ENCODE results near the gene C2CD2.

C2CD2 gene

DNA sequence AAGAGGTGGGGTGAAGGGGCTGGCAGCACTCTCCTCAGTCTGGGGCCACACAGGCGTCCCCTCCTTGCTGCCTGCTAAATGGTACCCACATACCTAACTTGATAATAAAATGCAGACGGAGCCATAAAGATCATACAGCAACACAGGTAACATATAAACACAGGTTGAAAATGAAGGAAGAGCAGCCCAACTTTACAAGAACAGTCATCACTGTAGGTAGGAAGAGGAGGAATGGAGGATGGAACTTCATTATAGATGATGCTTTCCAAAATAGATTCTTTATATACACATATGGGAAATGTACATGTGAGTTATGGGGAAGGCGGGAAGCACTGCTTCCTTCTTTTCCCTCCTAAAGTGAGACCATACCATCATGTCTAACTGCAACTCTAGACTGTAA lies 13.4 kb downstream of the C2CD2 start:
- H3K27ac ChIP-seq, result no peak overlapping the region
- DNase-seq (ENCODE audit: low read depth, low spot score), result no peak

DNA sequence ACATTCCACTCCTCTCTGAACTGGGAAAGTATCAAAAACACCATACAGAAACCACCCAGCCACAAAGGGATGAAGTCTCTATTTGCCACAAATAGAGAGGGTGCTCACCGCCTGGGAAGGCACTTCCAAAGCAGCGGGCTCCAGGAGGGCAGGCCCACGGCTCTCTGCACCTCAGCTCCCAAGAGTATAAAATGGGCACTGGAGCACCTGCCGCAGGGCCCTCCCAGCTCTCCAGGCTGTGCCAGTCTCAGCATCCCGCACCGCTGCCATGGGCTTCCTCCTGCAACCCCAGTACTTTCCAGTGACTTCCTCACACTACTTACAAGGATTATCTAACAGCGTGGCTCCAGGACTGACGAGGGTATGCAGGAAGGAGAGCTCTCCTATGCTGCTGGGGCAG lies 14.4 kb downstream of the C2CD2 start:
- no peak overlapping the region for H3K27ac ChIP-seq
- no peak for DNase-seq (ENCODE audit: low read depth, low spot score)

- H3K27ac ChIP-seq, result peak overlapping the region; percentile 96
- no peak for DNase-seq (ENCODE audit: low read depth, low spot score)
Measured at GRCh38 chr21:41933313-41934079, 20.3 kb downstream of the C2CD2 start.

DNA sequence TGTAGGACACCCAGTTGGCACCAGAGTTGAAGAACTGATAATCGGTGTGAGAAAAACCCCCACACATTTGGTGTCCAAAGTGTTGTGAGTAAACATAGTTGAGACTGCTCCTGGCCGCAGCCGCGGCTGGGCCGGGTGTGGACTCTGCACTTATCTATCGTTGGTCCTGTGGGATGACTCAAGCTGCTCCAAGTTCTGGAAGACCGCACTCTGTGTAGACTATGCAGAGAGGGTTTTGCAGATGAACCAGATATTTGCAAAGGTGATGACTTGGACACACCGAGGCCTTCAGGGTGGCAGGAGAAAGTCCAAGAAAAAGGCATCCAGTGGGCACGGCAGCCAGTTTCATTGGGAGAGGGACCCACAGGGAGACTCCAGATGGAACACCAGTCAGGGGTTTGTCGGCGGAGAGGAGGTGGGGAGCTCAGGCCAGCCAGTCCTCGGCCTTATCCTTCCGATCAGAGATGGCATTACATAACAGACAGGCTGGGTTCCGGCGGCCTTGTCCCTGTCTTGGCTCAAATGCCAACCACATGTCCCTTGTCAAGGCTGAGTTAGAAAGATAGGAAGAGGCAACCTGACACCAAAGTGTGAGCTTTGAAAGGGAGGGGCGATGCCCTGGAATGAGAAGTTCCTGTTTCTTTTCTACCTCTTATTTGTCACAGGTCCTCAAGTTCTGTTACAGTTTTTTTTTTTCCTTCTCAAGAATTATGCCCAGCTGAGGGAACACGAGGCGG lies 21.1 kb downstream of the C2CD2 start:
- peak overlapping the region; percentile 96 for H3K27ac ChIP-seq
- no peak for DNase-seq (ENCODE audit: low read depth, low spot score)

GRCh38 chr21:41932191-41932575 lies 21.6 kb downstream of the C2CD2 start:
- peak; percentile 93 for DNase-seq (ENCODE audit: low read depth, low spot score)
- H3K27ac ChIP-seq, result peak overlapping the region; percentile 96

GRCh38 chr21:41931041-41931451 lies 22.8 kb downstream of the C2CD2 start:
- H3K27ac ChIP-seq, result peak overlapping the region; percentile 96

GRCh38 chr21:41929248-41929647 lies 24.6 kb downstream of the C2CD2 start:
- H3K27ac ChIP-seq, result peak overlapping the region; percentile 96
- no peak for DNase-seq (ENCODE audit: low read depth, low spot score)

More at GRCh38 chr21:41931041-41931451, 22.8 kb downstream of the C2CD2 start:
- DNase-seq (ENCODE audit: low read depth, low spot score), result peak; percentile 49

- no peak overlapping the region for H3K27ac ChIP-seq
- no peak for DNase-seq (ENCODE audit: low read depth, low spot score)
Measured at GRCh38 chr21:41928621-41929220, 25.1 kb downstream of the C2CD2 start.

GRCh38 chr21:41927727-41928409 lies 25.9 kb downstream of the C2CD2 start:
- DNase-seq (ENCODE audit: low read depth, low spot score), result no peak
- H3K27ac ChIP-seq, result no peak overlapping the region

DNA sequence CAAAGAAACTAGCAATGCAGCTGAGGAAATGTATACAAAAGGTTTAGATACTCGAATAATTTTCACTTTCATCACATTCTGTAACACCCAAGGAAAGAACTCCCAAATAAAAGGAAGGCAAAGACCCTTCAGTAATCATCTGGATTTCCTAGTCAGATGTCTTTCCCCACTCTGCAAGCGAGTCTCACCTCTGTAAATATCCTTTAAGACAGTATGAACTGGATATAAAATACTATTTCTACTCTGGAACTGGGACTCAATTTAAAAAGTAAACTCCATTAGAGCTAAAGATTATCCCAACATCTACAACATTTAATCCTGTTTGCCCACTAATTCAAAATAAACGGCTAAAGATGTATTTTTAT lies 27.0 kb downstream of the C2CD2 start:
- H3K27ac ChIP-seq, result peak overlapping the region; percentile 49
- DNase-seq (ENCODE audit: low read depth, low spot score), result no peak

- peak overlapping the region; percentile 49 for H3K27ac ChIP-seq
- DNase-seq (ENCODE audit: low read depth, low spot score), result no peak
Measured at GRCh38 chr21:41926117-41926806, 27.6 kb downstream of the C2CD2 start.

DNA sequence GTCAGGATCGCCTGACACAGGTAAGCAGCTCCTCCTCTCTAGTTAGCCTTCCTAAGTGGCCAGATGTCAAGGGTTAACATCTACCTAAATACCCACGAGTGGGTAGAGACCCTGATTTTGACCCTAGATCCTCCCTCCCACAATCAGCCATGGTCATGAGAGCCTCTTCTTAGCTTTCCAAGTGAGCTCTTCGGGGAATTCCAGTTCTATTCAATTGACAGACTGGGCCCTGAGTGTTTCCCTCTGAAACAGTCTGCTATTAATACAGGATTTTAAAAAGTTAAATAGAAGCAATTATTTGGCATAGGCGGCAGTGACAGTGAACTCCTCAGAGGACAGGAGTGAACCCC lies 28.1 kb downstream of the C2CD2 start:
- no peak for DNase-seq (ENCODE audit: low read depth, low spot score)
- no peak overlapping the region for H3K27ac ChIP-seq

GRCh38 chr21:41924368-41924754 lies 29.5 kb downstream of the C2CD2 start:
- DNase-seq (ENCODE audit: low read depth, low spot score), result no peak
- no peak overlapping the region for H3K27ac ChIP-seq

GRCh38 chr21:41923631-41924367 lies 30.0 kb downstream of the C2CD2 start:
- DNase-seq (ENCODE audit: low read depth, low spot score), result no peak
- H3K27ac ChIP-seq, result no peak overlapping the region

DNA sequence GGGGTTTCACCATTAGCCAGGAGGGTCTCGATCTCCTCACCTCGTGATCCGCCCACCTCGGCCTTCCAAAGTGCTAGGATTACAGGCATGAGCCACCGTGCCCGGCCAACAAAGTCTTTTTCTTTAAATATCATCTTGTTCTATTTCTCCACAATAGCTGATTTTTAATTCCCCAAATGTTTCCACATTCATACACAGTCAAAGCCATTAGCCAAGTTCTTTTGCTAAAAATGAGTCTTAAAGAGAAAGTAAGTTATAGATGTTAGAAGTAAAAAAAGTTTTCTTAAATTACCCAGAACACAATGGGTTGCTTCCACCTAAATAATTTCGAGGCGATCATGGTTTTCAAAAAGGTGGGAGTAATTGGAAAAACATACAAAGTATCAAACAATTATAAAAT lies 30.6 kb downstream of the C2CD2 start:
- no peak overlapping the region for H3K27ac ChIP-seq
- no peak for DNase-seq (ENCODE audit: low read depth, low spot score)

DNA sequence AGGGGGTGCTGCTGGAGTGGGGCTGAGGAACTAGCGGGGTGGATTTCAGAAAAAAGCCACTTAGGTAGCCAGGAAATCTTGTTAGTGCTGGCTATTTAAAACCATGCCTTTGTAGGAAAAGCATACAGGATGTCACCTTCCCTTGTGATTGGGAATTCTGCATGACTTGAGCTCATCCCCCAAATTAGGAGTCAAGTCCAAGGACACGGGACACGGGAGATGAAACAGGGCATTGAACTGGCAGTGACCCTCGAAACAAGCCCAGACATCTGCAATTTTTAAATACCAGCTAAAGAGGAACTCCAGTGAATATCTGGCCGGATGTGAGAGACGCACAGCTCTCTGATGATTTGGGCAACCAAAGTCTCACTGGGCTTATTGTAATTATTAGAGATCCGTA lies 32.8 kb downstream of the C2CD2 start:
- H3K27ac ChIP-seq, result no peak overlapping the region
- DNase-seq (ENCODE audit: low read depth, low spot score), result no peak

DNA sequence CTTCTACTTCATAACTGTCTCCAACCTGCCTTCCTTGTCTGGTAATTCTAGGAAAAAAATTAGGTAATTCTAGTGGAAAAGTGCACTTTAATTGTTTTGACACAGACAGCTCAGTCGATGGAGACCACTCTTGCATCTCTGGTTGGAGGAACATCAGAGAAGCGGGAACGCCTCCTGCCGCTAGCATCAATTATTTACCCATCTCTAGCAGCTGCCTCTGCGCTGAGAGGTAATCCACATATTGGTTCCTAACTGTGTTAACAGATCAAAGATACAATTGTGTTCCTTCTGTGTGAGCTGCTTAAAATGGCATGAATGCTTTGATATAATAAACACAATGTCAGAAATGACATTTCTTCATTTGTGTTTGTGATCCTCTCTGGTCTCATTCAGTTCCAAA lies 33.3 kb downstream of the C2CD2 start:
- DNase-seq (ENCODE audit: low read depth, low spot score), result no peak
- H3K27ac ChIP-seq, result no peak overlapping the region

DNA sequence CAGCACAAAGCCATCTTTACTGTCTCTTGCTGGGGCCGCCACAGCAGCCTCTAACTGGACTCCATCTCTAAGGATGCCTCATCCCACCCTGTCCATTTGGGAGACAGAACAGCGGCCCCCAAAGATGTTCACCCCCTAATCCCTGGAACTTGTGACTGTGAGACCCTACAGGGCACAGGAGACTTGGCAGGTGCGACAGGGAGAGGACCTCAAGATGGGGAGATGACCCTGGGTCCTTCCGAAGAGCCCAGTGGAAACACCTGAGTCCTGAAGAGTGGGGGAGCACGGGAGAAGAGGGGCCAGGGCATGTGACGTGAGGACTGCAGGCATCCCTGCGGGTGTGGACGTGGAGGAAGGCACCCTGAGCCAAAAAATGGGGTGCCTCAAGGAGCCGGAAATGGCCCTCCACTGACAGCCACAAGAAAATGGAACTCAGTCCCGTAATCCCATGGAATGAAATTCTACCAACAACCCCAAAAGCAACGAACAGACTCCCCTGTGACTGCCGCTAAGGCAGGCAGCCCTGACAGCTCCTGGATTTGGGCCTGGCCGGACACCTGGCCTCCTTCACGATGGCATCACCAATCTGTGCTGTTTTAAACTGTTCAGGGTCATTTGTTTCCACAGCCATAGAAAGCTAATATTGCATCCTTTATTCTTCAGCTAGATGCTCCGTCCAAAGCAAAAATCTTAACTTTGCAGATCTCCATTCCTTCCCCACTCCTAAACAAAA lies 34.0 kb downstream of the C2CD2 start:
- no peak for DNase-seq (ENCODE audit: low read depth, low spot score)
- H3K27ac ChIP-seq, result no peak overlapping the region
